ENCODE data around the gene MMP11. TPM values are rescaled to one million over a fixed set of nuclear protein-coding genes. Genes with fewer than 3 reads are reported as not detected.
A peak's percentile ranks its signal among the peaks of the same experiment; 100 is the strongest.

Gene MMP11
- total RNA-seq, 4 donors from 2014 or later: 4.5 to 7.3 (median 5.6) TPM

DNA sequence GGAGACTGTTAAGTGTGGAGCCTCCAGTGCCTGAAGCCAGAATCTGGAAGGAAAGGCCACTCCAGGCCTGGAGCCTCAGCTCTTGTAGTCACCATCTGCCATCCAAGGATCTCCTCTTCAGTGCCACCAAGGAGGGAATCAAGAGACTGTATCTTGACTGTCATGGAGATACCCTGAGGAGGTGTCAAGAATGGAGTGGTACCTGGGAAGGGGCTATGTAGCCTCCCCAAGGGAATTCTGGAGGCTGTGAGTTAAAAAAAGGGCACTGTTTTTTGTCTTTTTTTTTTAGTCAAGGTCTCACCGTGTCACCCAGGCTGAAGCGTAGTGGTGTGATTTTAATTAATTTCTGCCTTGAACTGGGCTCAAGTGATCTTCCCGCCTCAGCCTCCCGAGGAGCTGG lies 13.1 kb upstream of the MMP11 start:
- no peaks in the 10 kb centered on the region for H3K9me3 ChIP-seq
- no peaks in the 10 kb centered on the region for H3K27me3 ChIP-seq
- peaks cover 0 to 1% (median 0%) of the 10 kb centered on the region in 3 donors for H3K36me3 ChIP-seq
- TF ChIP-seq EP300 (IDR thresholded peaks at IDR 0.05): no peak
- peaks cover 0 to 17% (median 5%) of the 10 kb centered on the region in 4 donors for H3K4me1 ChIP-seq
- DNase-seq (ENCODE audit: low spot score in 2 of 2): no peak
- 84 to 93% methylated on average over 4 of the region's 4 CpGs for WGBS, 2 donors
- no peak overlapping the region for H3K27ac ChIP-seq
- H3K4me3 ChIP-seq: no peak overlapping the region

DNA sequence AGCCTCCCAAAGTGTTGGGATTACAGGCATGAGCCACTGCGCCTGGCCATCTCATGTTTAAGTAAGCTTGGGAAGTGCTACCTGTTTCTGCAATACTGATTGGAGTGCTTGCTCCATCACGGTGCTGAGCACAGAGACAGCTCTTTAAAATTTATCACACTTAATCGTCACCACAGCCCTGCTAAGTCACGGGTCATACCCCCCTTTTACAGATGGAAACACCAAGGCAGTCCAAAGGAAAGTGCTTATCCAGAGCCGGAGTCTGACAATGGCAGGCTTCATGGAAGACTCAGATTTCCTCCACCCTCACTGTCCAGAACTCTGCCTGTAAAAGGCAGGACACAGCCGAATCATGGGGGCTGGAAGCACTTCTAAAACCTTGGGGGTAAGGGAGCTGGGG lies 12.6 kb upstream of the MMP11 start:
- H3K27ac ChIP-seq: no peak overlapping the region
- 86 to 90% methylated on average over 6 of the region's 6 CpGs for WGBS, 2 donors
- no peaks in the 10 kb centered on the region for H3K9me3 ChIP-seq
- no peak for DNase-seq (ENCODE audit: low spot score in 2 of 2)
- H3K27me3 ChIP-seq: no peaks in the 10 kb centered on the region
- H3K36me3 ChIP-seq: peaks cover 0 to 6% (median 0%) of the 10 kb centered on the region in 3 donors
- peaks cover 0 to 17% (median 5%) of the 10 kb centered on the region in 4 donors for H3K4me1 ChIP-seq
- no peak for TF ChIP-seq CTCF (IDR thresholded peaks at IDR 0.05)
- TF ChIP-seq POLR2A (IDR thresholded peaks at IDR 0.05): no peak
- TF ChIP-seq EP300 (IDR thresholded peaks at IDR 0.05): no peak
- no peak overlapping the region for H3K4me3 ChIP-seq

GRCh38 chr22:23762842-23763578 lies 9.6 kb upstream of the MMP11 start, which contains the start of gene C22orf15:
Gene C22orf15, plus strand, starts transcription at chr22:23762990. Its CDS starts 317 bp downstream, at chr22:23763307.
- TF ChIP-seq CTCF (IDR thresholded peaks at IDR 0.05) (no peak), POLR2A (IDR thresholded peaks at IDR 0.05) (no peak), EP300 (IDR thresholded peaks at IDR 0.05) (no peak)
- Histone ChIP-seq H3K4me3 (peak within 1 kb of the TSS in 2 of 4 donors; percentile 20 to 30), H3K27ac (no peak within 1 kb of the TSS), H3K36me3 (peaks cover 0 to 16% (median 0%) of the 10 kb centered on the region in 3 donors), H3K4me1 (peaks cover 0 to 39% (median 9%) of the 10 kb centered on the region in 4 donors), H3K27me3 (no peaks in the 10 kb centered on the region), H3K9me3 (no peaks in the 10 kb centered on the region)
- no peak for DNase-seq (ENCODE audit: low spot score in 2 of 2)
- WGBS, 2 donors: 28 to 50% methylated on average over 11 to 23 of the region's 23 CpGs

DNA sequence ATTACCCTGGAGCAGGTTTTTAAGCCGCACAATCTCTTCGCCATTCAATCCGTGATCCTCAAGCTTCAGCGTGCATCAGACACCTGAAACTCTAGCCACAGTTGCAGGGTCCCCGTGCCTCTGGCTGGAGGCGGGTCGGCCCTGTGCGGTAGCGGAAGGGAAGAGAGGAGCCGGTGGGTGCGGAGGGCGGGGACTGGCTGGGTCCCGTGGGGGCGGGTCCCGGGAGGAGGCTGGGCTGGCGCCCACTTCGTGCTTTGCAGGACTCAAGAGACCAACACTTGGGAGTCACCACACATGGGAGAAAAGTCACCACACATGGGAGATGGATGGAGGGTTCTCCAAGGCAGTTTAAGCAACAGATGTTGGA lies 9.1 kb upstream of the MMP11 start:
- H3K27ac ChIP-seq: no peak overlapping the region
- no peak for DNase-seq (ENCODE audit: low spot score in 2 of 2)
- peaks cover 0 to 16% (median 0%) of the 10 kb centered on the region in 3 donors for H3K36me3 ChIP-seq
- no peaks in the 10 kb centered on the region for H3K27me3 ChIP-seq
- TF ChIP-seq POLR2A (IDR thresholded peaks at IDR 0.05): no peak
- no peak for TF ChIP-seq EP300 (IDR thresholded peaks at IDR 0.05)
- TF ChIP-seq CTCF (IDR thresholded peaks at IDR 0.05): no peak
- 13 to 30% methylated on average over 11 to 17 of the region's 17 CpGs for WGBS, 2 donors
- no peaks in the 10 kb centered on the region for H3K9me3 ChIP-seq
- H3K4me3 ChIP-seq: peak overlapping the region in 2 of 4 donors; percentile 20 to 30
- H3K4me1 ChIP-seq: peaks cover 0 to 45% (median 10%) of the 10 kb centered on the region in 4 donors

- Histone ChIP-seq H3K4me3 (peak overlapping the region in 1 of 4 donors; percentile 30), H3K9me3 (no peaks in the 10 kb centered on the region), H3K4me1 (peaks cover 0 to 49% (median 12%) of the 10 kb centered on the region in 4 donors), H3K36me3 (peaks cover 0 to 16% (median 0%) of the 10 kb centered on the region in 3 donors), H3K27ac (no peak overlapping the region), H3K27me3 (no peaks in the 10 kb centered on the region)
- no peak for TF ChIP-seq POLR2A (IDR thresholded peaks at IDR 0.05)
- TF ChIP-seq EP300 (IDR thresholded peaks at IDR 0.05): no peak
- TF ChIP-seq CTCF (IDR thresholded peaks at IDR 0.05): no peak
- WGBS, 2 donors: 70 to 71% methylated on average over 7 of the region's 7 CpGs
- DNase-seq (ENCODE audit: low spot score in 2 of 2): no peak
These were observed 8.7 kb upstream of the MMP11 start for GRCh38 chr22:23763954-23764353.
